BJ (cell line): ENCODE results near the gene KRTAP10-11. TPM values are rescaled to one million over a fixed set of nuclear protein-coding genes. Genes with fewer than 3 reads are reported as not detected.
"Not testable (repeated sequence)": the region's sequence is repeated elsewhere in the genome, so short reads cannot be mapped to it uniquely, and the experiment has no call there.

Experiments used
- CTCF ChIA-PET: fragments of 350-600 bp; formaldehyde crosslinking; extraction: SDS; loops from one replicate; lab custom pipeline; 2021; ENCODE audit warnings: antibody characterized with exemption, inconsistent platforms; lab: Yijun Ruan, JAX
- POLR2A ChIA-PET: fragments of 300-600 bp; sonication (Branson Sonifier 250); formaldehyde crosslinking; extraction: SDS; loops from one replicate; lab custom pipeline; 2021; ENCODE audit warnings: antibody characterized with exemption; lab: Charles Lee
- DNase-seq: peaks from one replicate; pipeline ENCODE4 v3.0.0-alpha.2; 2011; ENCODE audit warnings: low read depth
- H3K27me3 ChIP-seq: 2 replicates; pipeline ENCODE4 v1.6.0; 2011; ENCODE audit warnings: low read length; ENCODE audit not compliant: control insufficient read depth, insufficient read depth
- H3K36me3 ChIP-seq: 2 replicates; pipeline ENCODE4 v1.5.1; 2011; ENCODE audit warnings: low read length; ENCODE audit not compliant: control insufficient read depth, insufficient read depth
- H3K4me3 ChIP-seq: 2 replicates; pipeline ENCODE4 v1.5.1; 2011; ENCODE audit warnings: low read depth, mild to moderate bottlenecking, control low read depth, low read length
- polyA plus RNA-seq: library from polyadenylated mRNA; depleted of rRNA; stranded (reverse); fragments of >200 nt; gene quantifications from 2 replicates; pipeline ENCODE4 v1.2.3, GENCODE V29; 2011
- TF ChIP-seq, protein P1 (sequence below): IDR thresholded peaks from 2 replicates; pipeline ENCODE4 v1.5.1; 2011; ENCODE audit warnings: low read depth, mild to moderate bottlenecking, control low read depth, inconsistent platforms, low read length, moderate library complexity; ENCODE audit not compliant: insufficient read depth

The KRTAP10-11 gene
- polyA plus RNA-seq, 1 experiment = not detected

GRCh38 chr21:44657635-44658540 lies 11.7 kb downstream of the KRTAP10-11 start, which contains the start of gene KRTAP12-3:
Gene KRTAP12-3 (plus strand): TSS chr21:44657932. CDS start chr21:44657980, 48 bp downstream.
- POLR2A ChIA-PET = no interaction called here
- H3K4me3 ChIP-seq = no peak within 1 kb of the TSS
- CTCF ChIA-PET = no interaction called here
- no peak for DNase-seq
- H3K36me3 ChIP-seq = no peaks in the 10 kb centered on the region
- no peaks in the 10 kb centered on the region for H3K27me3 ChIP-seq
- TF ChIP-seq, protein P1, sequence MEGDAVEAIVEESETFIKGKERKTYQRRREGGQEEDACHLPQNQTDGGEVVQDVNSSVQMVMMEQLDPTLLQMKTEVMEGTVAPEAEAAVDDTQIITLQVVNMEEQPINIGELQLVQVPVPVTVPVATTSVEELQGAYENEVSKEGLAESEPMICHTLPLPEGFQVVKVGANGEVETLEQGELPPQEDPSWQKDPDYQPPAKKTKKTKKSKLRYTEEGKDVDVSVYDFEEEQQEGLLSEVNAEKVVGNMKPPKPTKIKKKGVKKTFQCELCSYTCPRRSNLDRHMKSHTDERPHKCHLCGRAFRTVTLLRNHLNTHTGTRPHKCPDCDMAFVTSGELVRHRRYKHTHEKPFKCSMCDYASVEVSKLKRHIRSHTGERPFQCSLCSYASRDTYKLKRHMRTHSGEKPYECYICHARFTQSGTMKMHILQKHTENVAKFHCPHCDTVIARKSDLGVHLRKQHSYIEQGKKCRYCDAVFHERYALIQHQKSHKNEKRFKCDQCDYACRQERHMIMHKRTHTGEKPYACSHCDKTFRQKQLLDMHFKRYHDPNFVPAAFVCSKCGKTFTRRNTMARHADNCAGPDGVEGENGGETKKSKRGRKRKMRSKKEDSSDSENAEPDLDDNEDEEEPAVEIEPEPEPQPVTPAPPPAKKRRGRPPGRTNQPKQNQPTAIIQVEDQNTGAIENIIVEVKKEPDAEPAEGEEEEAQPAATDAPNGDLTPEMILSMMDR = no peak

DNA sequence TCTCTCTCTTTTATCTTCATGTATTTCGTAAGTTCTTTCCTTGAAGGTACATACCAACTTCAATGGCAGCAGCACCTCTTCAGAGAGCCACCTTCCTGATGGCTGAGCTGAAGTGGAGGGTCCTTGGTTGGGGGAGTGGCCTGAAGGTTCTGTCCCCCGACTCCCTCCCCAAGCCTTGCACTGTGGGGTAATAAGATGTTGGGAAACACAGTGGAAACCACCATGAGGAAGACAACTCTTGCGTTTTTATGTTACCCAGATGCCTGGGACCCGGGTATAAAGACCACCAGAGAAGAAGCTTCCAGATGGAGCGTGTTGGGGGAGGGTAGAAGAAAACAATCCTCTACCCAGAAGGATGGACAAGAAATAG lies 12.3 kb downstream of the KRTAP10-11 start:
- ChIA-PET POLR2A (no interaction called here), CTCF (no interaction called here)

DNA sequence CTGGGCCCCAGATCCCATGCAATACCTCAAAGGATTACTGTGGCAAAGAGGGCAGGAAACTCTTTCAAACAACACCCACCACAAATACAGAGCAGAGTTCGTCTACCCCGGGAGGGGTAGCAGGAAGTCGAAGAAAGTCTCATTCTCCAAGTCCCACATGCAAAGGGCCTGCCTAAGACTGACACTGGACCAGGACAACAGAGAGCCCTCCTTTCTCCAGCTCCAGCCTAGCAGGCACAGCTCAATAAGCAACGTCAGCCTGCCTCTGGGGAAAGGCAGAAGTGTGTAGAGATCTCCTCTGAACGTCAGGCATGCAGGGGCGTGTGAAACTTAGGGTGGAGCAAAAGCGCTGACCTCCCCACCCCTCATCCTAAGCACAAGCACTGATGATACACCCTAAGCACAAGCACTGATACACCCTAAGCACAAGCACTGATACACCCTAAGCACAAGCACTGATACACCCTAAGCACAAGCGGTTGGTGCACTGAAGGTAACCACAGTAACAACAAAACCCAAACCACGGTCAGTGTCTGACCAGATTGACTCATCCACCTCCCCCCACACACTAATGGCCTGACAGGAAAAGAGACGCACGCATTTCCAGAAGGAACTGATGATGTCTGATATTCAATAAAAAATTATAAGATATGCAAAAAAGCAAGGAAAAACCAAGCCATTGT lies 12.8 kb downstream of the KRTAP10-11 start:
- no peak for DNase-seq
- POLR2A ChIA-PET = no interaction called here
- H3K27me3 ChIP-seq = no peaks in the 10 kb centered on the region
- TF ChIP-seq, protein P1 = no peak
- CTCF ChIA-PET = no interaction called here
- H3K4me3 ChIP-seq = no peak overlapping the region
- H3K36me3 ChIP-seq = no peaks in the 10 kb centered on the region

More for the DNA sequence above, 12.3 kb downstream of the KRTAP10-11 start:
- DNase-seq = no peak
- TF ChIP-seq, protein P1 = no peak
- Histone ChIP-seq H3K27me3 (no peaks in the 10 kb centered on the region), H3K4me3 (no peak overlapping the region), H3K36me3 (no peaks in the 10 kb centered on the region)

- CTCF ChIA-PET, DNase-seq, POLR2A ChIA-PET, H3K27me3 ChIP-seq, H3K36me3 ChIP-seq, H3K4me3 ChIP-seq: not testable (repeated sequence)
Observed at GRCh38 chr21:44661567-44661966, 15.4 kb downstream of the KRTAP10-11 start.

DNA sequence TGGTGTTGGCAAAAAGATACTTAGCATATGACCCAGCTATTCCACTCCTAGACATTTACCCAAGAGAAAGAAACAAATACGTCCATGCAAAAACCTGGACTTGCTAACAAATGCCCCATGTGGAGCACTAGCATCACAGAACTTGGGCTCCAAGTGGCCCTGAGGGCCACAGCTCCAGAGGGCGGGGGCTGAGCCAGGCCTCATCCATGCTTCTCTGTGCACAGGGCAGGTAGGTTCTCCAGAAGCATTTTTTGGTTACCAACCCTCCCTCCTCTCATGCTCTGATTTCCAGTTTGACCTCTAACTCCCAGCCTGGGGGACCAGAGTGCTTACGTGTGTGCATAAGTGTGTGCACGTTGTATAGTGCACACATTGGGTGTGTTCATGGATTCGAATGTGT lies 18.5 kb downstream of the KRTAP10-11 start:
- TF ChIP-seq, protein P1 = no peak
- ChIA-PET CTCF (interaction anchor here (0.6 kb wide), 1 partner anchor 19 kb away, joined by 3 read pairs; no protein-coding TSS in a partner anchor), POLR2A (no interaction called here)
- H3K27me3 ChIP-seq = no peaks in the 10 kb centered on the region; the same call in 1 of the 2 replicates
- H3K4me3 ChIP-seq = no peak overlapping the region
- no peaks in the 10 kb centered on the region for H3K36me3 ChIP-seq
- no peak for DNase-seq
